H1 (cell line): ENCODE measurements around the gene COL12A1. TPM values are rescaled to one million over a fixed set of nuclear protein-coding genes. Genes with fewer than 3 reads are reported as not detected.

Source experiments
- CTCF ChIA-PET: fragments of 300-600 bp; sonication (Branson Sonifier 250); formaldehyde crosslinking; loops from one replicate; lab custom pipeline; 2021; ENCODE audit not compliant: partially characterized antibody; lab: Charles Lee
- POLR2A ChIA-PET: fragments of 300-600 bp; sonication (Branson Sonifier 250); formaldehyde crosslinking; loops from one replicate; lab custom pipeline; 2021; ENCODE audit warnings: inconsistent platforms; ENCODE audit not compliant: partially characterized antibody; lab: Charles Lee
- DNase-seq, 2 experiments: peaks; one replicate each; pipeline versions ENCODE4 v3.0.0 to v3.0.0-alpha.2; 2010 to 2022; ENCODE audit warnings: low spot score in 2 of 2, low read depth in 1 of 2, mixed read lengths in 1 of 2
- FAIRE-seq: peaks from 2 replicates; lab custom pipeline; 2011; peaks lifted over from hg19 to GRCh38; lab: Jason Lieb, UNC
- H2AFZ ChIP-seq: 2 replicates; pipeline ENCODE4 v1.8.1; 2012; ENCODE audit warnings: low read length, inconsistent platforms
- H2AK5ac ChIP-seq: 2 replicates; pipeline ENCODE4 v1.6.1; 2013; ENCODE audit warnings: low read depth, low read length
- H2BK120ac ChIP-seq: replicated peaks from 2 replicates; pipeline ENCODE3; 2013; ENCODE audit warnings: low read depth, low read length, inconsistent platforms
- H2BK12ac ChIP-seq: 2 replicates; pipeline ENCODE4 v1.6.1; 2013; ENCODE audit warnings: low read depth, low read length
- H2BK15ac ChIP-seq: 2 replicates; pipeline ENCODE4 v1.6.1; 2013; ENCODE audit warnings: low read length
- H2BK20ac ChIP-seq: 2 replicates; pipeline ENCODE4 v1.6.1; 2013; ENCODE audit warnings: low read length
- H2BK5ac ChIP-seq: 2 replicates; pipeline ENCODE4 v1.6.1; 2013; ENCODE audit warnings: low read depth, low read length
- H3K14ac ChIP-seq: 2 replicates; pipeline ENCODE4 v1.6.1; 2013; ENCODE audit warnings: inconsistent platforms; ENCODE audit not compliant: insufficient read length
- H3K18ac ChIP-seq: 2 replicates; pipeline ENCODE4 v1.6.1; 2013; ENCODE audit warnings: low read length; ENCODE audit errors: extremely low read depth
- H3K23ac ChIP-seq: 2 replicates; pipeline ENCODE4 v1.6.1; 2013; ENCODE audit warnings: inconsistent platforms; ENCODE audit not compliant: insufficient read length
- H3K23me2 ChIP-seq: 2 replicates; pipeline ENCODE4 v1.6.1; 2013; ENCODE audit warnings: low read depth, low read length
- H3K27ac ChIP-seq: 2 replicates; pipeline ENCODE4 v1.6.1; 2011; ENCODE audit warnings: low read depth, low read length, inconsistent platforms
- H3K27me3 ChIP-seq, 4 experiments: replicated peaks in 1 of 4; 1 replicate in 1 of 4; 2 replicates in 3 of 4; pipeline versions ENCODE4 v1.6.1 to v1.8.1; 2011 to 2013; ENCODE audit warnings: low read length in 3 of 4, mild to moderate bottlenecking in 3 of 4, inconsistent platforms in 2 of 4, mixed read lengths in 2 of 4, moderate library complexity in 1 of 4; ENCODE audit not compliant: control insufficient read depth in 3 of 4, insufficient read depth in 3 of 4; ENCODE audit errors: extremely low read depth in 1 of 4
- H3K36me3 ChIP-seq, 4 experiments: 2 replicates each; pipeline versions ENCODE4 v1.6.1 to v1.8.1; 2011 to 2013; ENCODE audit warnings: mild to moderate bottlenecking in 4 of 4, low read length in 3 of 4, moderate library complexity in 2 of 4, control low read depth in 1 of 4, inconsistent platforms in 1 of 4; ENCODE audit not compliant: insufficient read depth in 4 of 4, control insufficient read depth in 2 of 4
- H3K4ac ChIP-seq: replicated peaks from 2 replicates; pipeline ENCODE3; 2013; ENCODE audit warnings: low read length, low read depth, mixed read lengths, inconsistent platforms; ENCODE audit not compliant: insufficient read length
- H3K4me1 ChIP-seq, 4 experiments: replicated peaks in 1 of 4; 1 replicate in 1 of 4; 2 replicates in 3 of 4; pipeline versions ENCODE4 v1.6.1 to v1.8.1; 2011 to 2013; ENCODE audit warnings: low read length in 3 of 4, inconsistent platforms in 2 of 4, mixed read lengths in 1 of 4; ENCODE audit not compliant: insufficient read depth in 4 of 4, control insufficient read depth in 3 of 4
- H3K4me2 ChIP-seq, 2 experiments: 2 replicates each; pipeline versions ENCODE4 v1.6.1 to v1.8.1; 2011 to 2013; ENCODE audit warnings: low read depth in 2 of 2, low read length in 2 of 2, control low read depth in 1 of 2, inconsistent platforms in 1 of 2, mild to moderate bottlenecking in 1 of 2; ENCODE audit not compliant: insufficient read depth in 1 of 2
- H3K4me3 ChIP-seq, 4 experiments: fragments of 200-600, 300-600 bp in 1 of 4; sonication (generic), shearing (Covaris generic), sonication (Bioruptor Twin) in 1 of 4; 2 replicates each; pipeline versions ENCODE4 v1.5.1 to v1.8.1; 2011 to 2016; ENCODE audit warnings: low read length in 4 of 4, low read depth in 3 of 4, control low read depth in 2 of 4, inconsistent platforms in 2 of 4, mild to moderate bottlenecking in 2 of 4, mixed read lengths in 1 of 4, moderate library complexity in 1 of 4; ENCODE audit not compliant: insufficient read depth in 2 of 4; ENCODE audit errors: extremely low read depth in 1 of 4
- H3K56ac ChIP-seq: replicated peaks from 2 replicates; pipeline ENCODE3; 2013; ENCODE audit warnings: low read depth, mild to moderate bottlenecking, mixed read lengths, low read length, inconsistent platforms; ENCODE audit not compliant: insufficient read length
- H3K79me1 ChIP-seq: 2 replicates; pipeline ENCODE4 v1.6.1; 2013; ENCODE audit warnings: low read depth, low read length, control low read depth
- H3K79me2 ChIP-seq, 2 experiments: 2 replicates each; pipeline versions ENCODE4 v1.6.1 to v1.8.1; 2012 to 2013; ENCODE audit warnings: low read length in 2 of 2, mild to moderate bottlenecking in 2 of 2, inconsistent platforms in 1 of 2; ENCODE audit not compliant: insufficient read depth in 2 of 2, control insufficient read depth in 1 of 2
- H3K9ac ChIP-seq, 4 experiments: replicated peaks in 1 of 4; 1 replicate in 1 of 4; 2 replicates in 3 of 4; pipeline versions ENCODE4 v1.6.1 to v1.8.1; 2011 to 2013; ENCODE audit warnings: low read depth in 3 of 4, low read length in 3 of 4, control low read depth in 2 of 4, mild to moderate bottlenecking in 2 of 4, moderate library complexity in 2 of 4, inconsistent platforms in 1 of 4; ENCODE audit errors: extremely low read depth in 1 of 4
- H3K9me3 ChIP-seq, 2 experiments: 2 replicates each; pipeline versions ENCODE4 v1.6.1 to v1.8.1; 2012 to 2013; ENCODE audit warnings: mild to moderate bottlenecking in 2 of 2, moderate library complexity in 2 of 2, control low read depth in 1 of 2, inconsistent platforms in 1 of 2, low read depth in 1 of 2, low read length in 1 of 2, mixed read lengths in 1 of 2; ENCODE audit not compliant: insufficient read depth in 2 of 2
- H4K20me1 ChIP-seq, 2 experiments: replicated peaks in 1 of 2; 2 replicates each; pipeline versions ENCODE3 to v1.8.1; 2011 to 2013; ENCODE audit warnings: inconsistent platforms in 2 of 2, low read length in 2 of 2, mild to moderate bottlenecking in 1 of 2; ENCODE audit not compliant: insufficient read depth in 2 of 2, control insufficient read depth in 1 of 2
- H4K5ac ChIP-seq: 2 replicates; pipeline ENCODE4 v1.6.1; 2013; ENCODE audit warnings: low read length, low read depth, mixed read lengths, inconsistent platforms; ENCODE audit not compliant: insufficient read length
- H4K8ac ChIP-seq: 2 replicates; pipeline ENCODE4 v1.8.0; 2013; ENCODE audit warnings: mild to moderate bottlenecking, moderate library complexity, low read length, inconsistent platforms; ENCODE audit not compliant: insufficient read depth; ENCODE audit errors: extremely low read depth
- H4K91ac ChIP-seq: replicated peaks from 2 replicates; pipeline ENCODE3; 2013; ENCODE audit warnings: low read length, mixed read lengths, inconsistent platforms; ENCODE audit not compliant: insufficient read length
- BCL11A ChIP-seq, 2 experiments: IDR thresholded peaks; one replicate each; pipeline ENCODE4 v1.6.1; 2011; ENCODE audit warnings: low read depth in 2 of 2, low read length in 2 of 2, mild to moderate bottlenecking in 2 of 2
- CTCF ChIP-seq, 3 experiments: IDR thresholded peaks; 1 replicate in 2 of 3; 2 replicates in 1 of 3; pipeline versions ENCODE4 v1.5.1 to v1.6.1; 2011; ENCODE audit warnings: low read length in 3 of 3, mild to moderate bottlenecking in 3 of 3, inconsistent platforms in 2 of 3, low read depth in 1 of 3, moderate library complexity in 1 of 3; ENCODE audit not compliant: insufficient read depth in 1 of 3; ENCODE audit errors: control extremely low read depth in 1 of 3
- JUND ChIP-seq: IDR thresholded peaks from 2 replicates; pipeline ENCODE4 v1.6.1; 2011; ENCODE audit warnings: mild to moderate bottlenecking, improper control_type of control experiment, low read length
- NANOG ChIP-seq: IDR thresholded peaks from 2 replicates; pipeline ENCODE4 v1.6.1; 2011; ENCODE audit warnings: low read length, low read depth, mild to moderate bottlenecking, inconsistent platforms; ENCODE audit not compliant: insufficient read depth, poor library complexity, severe bottlenecking
- POLR2A ChIP-seq, 2 experiments: IDR thresholded peaks; 1 replicate in 1 of 2; 2 replicates in 1 of 2; pipeline ENCODE4 v1.6.1; 2011; ENCODE audit warnings: low read depth in 2 of 2, low read length in 2 of 2, mild to moderate bottlenecking in 2 of 2; ENCODE audit errors: control extremely low read depth in 1 of 2
- RAD21 ChIP-seq, 2 experiments: IDR thresholded peaks in 1 of 2; conservative IDR thresholded peaks in 1 of 2; 2 replicates each; pipeline ENCODE4 v1.6.1; 2011; ENCODE audit warnings: low read depth in 2 of 2, low read length in 2 of 2, improper control_type of control experiment in 1 of 2, inconsistent platforms in 1 of 2, mild to moderate bottlenecking in 1 of 2, moderate library complexity in 1 of 2
- SIRT6 ChIP-seq: IDR thresholded peaks from one replicate; pipeline ENCODE4 v1.7.1; 2012; ENCODE audit warnings: low read length, inconsistent platforms
- TEAD4 ChIP-seq: IDR thresholded peaks from 2 replicates; pipeline ENCODE4 v1.6.1; 2012; ENCODE audit warnings: low read depth, low read length, inconsistent platforms, mixed read lengths
- YY1 ChIP-seq: IDR thresholded peaks from 2 replicates; pipeline ENCODE4 v1.6.1; 2011; ENCODE audit warnings: low read depth, mild to moderate bottlenecking, low read length
- WGBS, 2 experiments: shearing (Covaris generic) in 1 of 2; methylation state at CpG; one replicate each; pipeline versions ENCODE4 v1.1.6 to v1.1.7; 2013 to 2015; ENCODE audit warnings: low lambda C conversion rate in 2 of 2, mixed read lengths in 2 of 2, inconsistent platforms in 1 of 2, low coverage in 1 of 2, missing lambda C conversion rate in 1 of 2; ENCODE audit not compliant: insufficient replicate concordance in 2 of 2, insufficient coverage in 1 of 2, insufficient read length in 1 of 2; ENCODE audit errors: extremely low coverage in 1 of 2, missing lambda C conversion rate in 1 of 2; 5-methylcytosine and 5-hydroxymethylcytosine counted together
- polyA plus RNA-seq, 7 experiments: library from polyadenylated mRNA; depleted of rRNA in 3 of 7; stranded (reverse) in 5 of 7; unstranded in 2 of 7; fragments of >200 nt in 5 of 7; fragments of 200-250 nt in 2 of 7; gene quantifications; 1 replicate in 5 of 7; 2 replicates in 1 of 7; 4 replicates in 1 of 7; pipeline versions ENCODE4 v1.2.1 to v1.2.3, GENCODE V29; 2011 to 2013; ENCODE audit warnings: missing spikeins in 2 of 7, mixed read lengths in 2 of 7
- total RNA-seq: library from RNA; stranded (reverse); fragmentation: NEBNext Ultra II Directional; extraction: Animal tissue kit (Norgen Biotek cat#: 25700); gene quantifications from 2 replicates; pipeline ENCODE4 v1.2.1, GENCODE V29; 2021
- TF ChIP-seq, protein P1 (sequence below): IDR thresholded peaks from 2 replicates; pipeline ENCODE4 v1.6.1; 2012; ENCODE audit warnings: inconsistent platforms
- TF ChIP-seq, protein P2 (sequence below): IDR thresholded peaks from 2 replicates; pipeline ENCODE4 v1.6.1; 2011; ENCODE audit warnings: low read depth, mild to moderate bottlenecking, low read length; ENCODE audit not compliant: insufficient read depth

The COL12A1 gene
- total and polyA plus RNA-seq, 2 of the 8 experiments (the other 6 are each of a cell fraction or from before 2014, with no cell fraction given): 1.4 to 4.7 TPM

- CTCF ChIA-PET: no interaction called here
- no peaks in the 10 kb centered on the region for H3K79me1 ChIP-seq
- H3K4me1 ChIP-seq: peaks cover 0 to 3% (median 0%) of the 10 kb centered on the region in 4 experiments; a peak in 1 of 7 replicates
- H3K9ac ChIP-seq: no peak overlapping the region
- no peak for FAIRE-seq
- no peak overlapping the region for H4K91ac ChIP-seq
- no peaks in the 10 kb centered on the region for H3K23me2 ChIP-seq
- no peak overlapping the region for H3K18ac ChIP-seq
- H2BK12ac ChIP-seq: no peak overlapping the region
- no peak overlapping the region for H4K5ac ChIP-seq
- H2BK15ac ChIP-seq: no peak overlapping the region
- no peak overlapping the region for H2BK120ac ChIP-seq
- no peaks in the 10 kb centered on the region for H3K27me3 ChIP-seq
- H3K14ac ChIP-seq: no peak overlapping the region
- H3K36me3 ChIP-seq: no peaks in the 10 kb centered on the region
- H3K4me3 ChIP-seq: no peak overlapping the region
- no peak overlapping the region for H2BK20ac ChIP-seq
- no peak overlapping the region for H2AK5ac ChIP-seq
- POLR2A ChIA-PET: no interaction called here
- no peak overlapping the region for H3K4ac ChIP-seq
- no peak overlapping the region for H2AFZ ChIP-seq
- H2BK5ac ChIP-seq: no peak overlapping the region
- no peak overlapping the region for H3K56ac ChIP-seq
- 70% methylated on average over 4 of the region's 4 CpGs; no CpG with 5 or more reads in 1 of the 2 experiments for WGBS, 2 experiments
- H3K27ac ChIP-seq: no peak overlapping the region
- no peak overlapping the region for H3K23ac ChIP-seq
- H3K4me2 ChIP-seq: no peak overlapping the region
- no peaks in the 10 kb centered on the region for H4K20me1 ChIP-seq
- H4K8ac ChIP-seq: no peak overlapping the region
- no peak for DNase-seq
- no peaks in the 10 kb centered on the region for H3K79me2 ChIP-seq
- H3K9me3 ChIP-seq: no peaks in the 10 kb centered on the region
- TF ChIP-seq BCL11A (IDR thresholded peaks at IDR 0.05; ENCODE audit: low read depth in 2 of 2, low read length in 2 of 2) (no peak), POLR2A (IDR thresholded peaks at IDR 0.05; ENCODE audit: control extremely low read depth in 1 of 2, low read depth in 2 of 2, low read length in 2 of 2) (no peak), CTCF (IDR thresholded peaks at IDR 0.05; ENCODE audit: control extremely low read depth in 1 of 3, insufficient read depth in 1 of 3, low read depth in 1 of 3, low read length in 3 of 3) (no peak), RAD21 (IDR thresholded peaks at IDR 0.05 in 1 of 2, conservative IDR thresholded peaks at IDR 0.05 in 1 of 2; ENCODE audit: low read depth in 2 of 2, low read length in 2 of 2) (no peak), NANOG (no peak), JUND (no peak), SIRT6 (no peak), TEAD4 (no peak), YY1 (no peak)
- TF ChIP-seq, protein P1, sequence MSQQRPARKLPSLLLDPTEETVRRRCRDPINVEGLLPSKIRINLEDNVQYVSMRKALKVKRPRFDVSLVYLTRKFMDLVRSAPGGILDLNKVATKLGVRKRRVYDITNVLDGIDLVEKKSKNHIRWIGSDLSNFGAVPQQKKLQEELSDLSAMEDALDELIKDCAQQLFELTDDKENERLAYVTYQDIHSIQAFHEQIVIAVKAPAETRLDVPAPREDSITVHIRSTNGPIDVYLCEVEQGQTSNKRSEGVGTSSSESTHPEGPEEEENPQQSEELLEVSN: no peak
- TF ChIP-seq, protein P2, sequence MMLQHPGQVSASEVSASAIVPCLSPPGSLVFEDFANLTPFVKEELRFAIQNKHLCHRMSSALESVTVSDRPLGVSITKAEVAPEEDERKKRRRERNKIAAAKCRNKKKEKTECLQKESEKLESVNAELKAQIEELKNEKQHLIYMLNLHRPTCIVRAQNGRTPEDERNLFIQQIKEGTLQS: no peak
Measured at GRCh38 chr6:75101896-75102295, 104.0 kb downstream of the COL12A1 start.
